OCI-LY7 (cell line): ENCODE results near the gene CD86. TPM values are rescaled to one million over a fixed set of nuclear protein-coding genes. Genes with fewer than 3 reads are reported as not detected.

Experiments
- BruUV-seq: library from RNA; stranded (reverse); fragments of 400-500 nt; replicated peaks from 2 replicates; lab custom pipeline; 2021; lab: Mats Ljungman, UMichigan
- CTCF ChIA-PET: fragments of 300-600 bp; sonication (Branson Sonifier 250); formaldehyde crosslinking; loops from one replicate; lab custom pipeline; 2022; ENCODE audit warnings: antibody characterized with exemption; ENCODE audit not compliant: unreplicated experiment; lab: Charles Lee
- POLR2A ChIA-PET: fragments of 300-600 bp; sonication (Branson Sonifier 250); formaldehyde crosslinking; loops from one replicate; lab custom pipeline; 2022; ENCODE audit warnings: antibody characterized with exemption; lab: Charles Lee
- DNase-seq: peaks from one replicate; pipeline ENCODE4 v3.0.0-alpha.2; 2015; ENCODE audit warnings: low spot score
- H2AFZ ChIP-seq: fragments of 200-600 bp; sonication (generic), shearing (Covaris generic); 2 replicates; pipeline ENCODE4 v1.6.1; 2014; ENCODE audit warnings: mild to moderate bottlenecking, antibody characterized with exemption, low read length, moderate library complexity
- H3K27ac ChIP-seq: fragments of 200-600 bp; sonication (generic); 2 replicates; pipeline ENCODE4 v1.5.1; 2014; ENCODE audit warnings: mixed run types, low read depth, mild to moderate bottlenecking, moderate library complexity, low read length, inconsistent platforms; ENCODE audit not compliant: poor library complexity, severe bottlenecking
- H3K36me3 ChIP-seq: fragments of 200-600 bp; sonication (generic); 2 replicates; pipeline ENCODE4 v1.6.1; 2014; ENCODE audit warnings: mild to moderate bottlenecking, antibody characterized with exemption, low read length, moderate library complexity, mixed read lengths; ENCODE audit not compliant: insufficient read depth
- H3K4me1 ChIP-seq: fragments of 200-600 bp; sonication (generic); 2 replicates; pipeline ENCODE4 v1.5.1; 2014; ENCODE audit warnings: mild to moderate bottlenecking, low read length; ENCODE audit not compliant: insufficient read depth, poor library complexity, severe bottlenecking
- H3K4me2 ChIP-seq: fragments of 200-600 bp; sonication (generic); 2 replicates; pipeline ENCODE4 v1.6.1; 2014; ENCODE audit warnings: mild to moderate bottlenecking, low read length
- H3K4me3 ChIP-seq: fragments of 200-600 bp; sonication (generic); 2 replicates; pipeline ENCODE4 v1.5.1; 2014; ENCODE audit warnings: mild to moderate bottlenecking, low read depth, low read length; ENCODE audit not compliant: poor library complexity, severe bottlenecking
- H3K79me2 ChIP-seq: fragments of 200-600 bp; sonication (generic); 2 replicates; pipeline ENCODE4 v1.6.1; 2016; ENCODE audit warnings: low read depth, mild to moderate bottlenecking, low read length, moderate library complexity, mixed read lengths; ENCODE audit not compliant: insufficient read depth
- H3K9me2 ChIP-seq: fragments of 200-600 bp; sonication (generic); 2 replicates; pipeline ENCODE4 v1.6.1; 2016; ENCODE audit warnings: mild to moderate bottlenecking, low read length, mixed read lengths; ENCODE audit not compliant: insufficient read depth
- H3K9me3 ChIP-seq: fragments of 200-600 bp; sonication (generic); 2 replicates; pipeline ENCODE4 v1.6.1; 2014; ENCODE audit warnings: mild to moderate bottlenecking, mixed run types, low read length, mixed read lengths
- H4K20me1 ChIP-seq: fragments of 200-600 bp; sonication (generic); 2 replicates; pipeline ENCODE4 v1.6.1; 2014; ENCODE audit warnings: mild to moderate bottlenecking, antibody characterized with exemption, low read length, moderate library complexity, mixed read lengths; ENCODE audit not compliant: insufficient read depth
- CTCF ChIP-seq: fragments of 200-600 bp; sonication (generic); conservative IDR thresholded peaks from 2 replicates; pipeline ENCODE4 v1.5.1; 2014; ENCODE audit warnings: mild to moderate bottlenecking, antibody characterized with exemption, low read length, moderate library complexity, mixed read lengths
- EZH2phosphoT487 ChIP-seq: fragments of 200-600 bp; sonication (generic); IDR thresholded peaks from 2 replicates; pipeline ENCODE4 v1.6.1; 2018; ENCODE audit warnings: low read depth, borderline replicate concordance, mild to moderate bottlenecking, mixed run types, antibody characterized with exemption, low read length, moderate library complexity, mixed read lengths
- intact Hi-C: fragments of 100-400 bp; cut with micrococcal nuclease; formaldehyde crosslinking; loops from one replicate; pipeline ENCODE4 v1.10.0; 2022; ENCODE audit not compliant: unreplicated experiment
- total RNA-seq, 2 experiments: library from RNA; depleted of rRNA in 1 of 2; stranded (reverse); fragments of >200 nt in 1 of 2; shearing (Covaris generic) in 1 of 2; gene quantifications; 2 replicates each; pipeline ENCODE4 v1.2.3, GENCODE V29; 2014 to 2022

The CD86 gene
- total RNA-seq, 2 experiments from 2014 or later = 13.5 to 18.9 TPM

GRCh38 chr3:122104515-122105194, 49.5 kb downstream of the CD86 start:
- peaks cover 74% of the 10 kb centered on the region for H3K36me3 ChIP-seq

GRCh38 chr3:122105626-122106025, 50.5 kb downstream of the CD86 start:
- ChIA-PET CTCF (no interaction called here), POLR2A (no interaction called here)
- DNase-seq = no peak
- intact Hi-C loops = no loop called here
- H4K20me1 ChIP-seq = no peaks in the 10 kb centered on the region
- no peak overlapping the region for H2AFZ ChIP-seq
- no peak overlapping the region for H3K27ac ChIP-seq
- peaks cover 33% of the 10 kb centered on the region for H3K4me1 ChIP-seq
- no peaks in the 10 kb centered on the region for H3K9me2 ChIP-seq
- no TSS peak for BruUV-seq
- TF ChIP-seq CTCF (no peak), EZH2phosphoT487 (no peak)
- peak overlapping the region; percentile 25 for H3K4me2 ChIP-seq
- no peaks in the 10 kb centered on the region for H3K9me3 ChIP-seq
- H3K79me2 ChIP-seq = no peaks in the 10 kb centered on the region
- H3K36me3 ChIP-seq = peaks cover 75% of the 10 kb centered on the region
- no peak overlapping the region for H3K4me3 ChIP-seq

More at GRCh38 chr3:122104515-122105194, 49.5 kb downstream of the CD86 start:
- Histone ChIP-seq H3K79me2 (no peaks in the 10 kb centered on the region), H3K9me3 (no peaks in the 10 kb centered on the region), H2AFZ (no peak overlapping the region), H3K4me2 (no peak overlapping the region), H3K27ac (no peak overlapping the region), H3K4me1 (peaks cover 35% of the 10 kb centered on the region), H3K9me2 (no peaks in the 10 kb centered on the region), H4K20me1 (no peaks in the 10 kb centered on the region), H3K4me3 (no peak overlapping the region)
- ChIA-PET POLR2A (interaction anchor here (0.6 to 1.1 kb wide), 4 partner anchors 14 to 309 kb away, joined by 3 to 5 read pairs (median 4); no protein-coding TSS in a partner anchor), CTCF (no interaction called here)
- no peak for DNase-seq
- intact Hi-C loops = no loop called here
- TF ChIP-seq CTCF (no peak), EZH2phosphoT487 (no peak)
- no TSS peak for BruUV-seq

GRCh38 chr3:122107171-122107570, 52.0 kb downstream of the CD86 start:
- POLR2A ChIA-PET = no interaction called here
- intact Hi-C loops = no loop called here

More at GRCh38 chr3:122107171-122107570, 52.0 kb downstream of the CD86 start:
- no peak overlapping the region for H3K4me2 ChIP-seq
- H3K4me3 ChIP-seq = no peak overlapping the region
- H3K27ac ChIP-seq = no peak overlapping the region
- H4K20me1 ChIP-seq = no peaks in the 10 kb centered on the region
- H3K9me3 ChIP-seq = no peaks in the 10 kb centered on the region
- H2AFZ ChIP-seq = no peak overlapping the region
- CTCF ChIA-PET = no interaction called here
- no TSS peak for BruUV-seq
- no peaks in the 10 kb centered on the region for H3K79me2 ChIP-seq
- peaks cover 25% of the 10 kb centered on the region for H3K4me1 ChIP-seq
- peaks cover 83% of the 10 kb centered on the region for H3K36me3 ChIP-seq
- DNase-seq = no peak
- no peaks in the 10 kb centered on the region for H3K9me2 ChIP-seq
- no peak for TF ChIP-seq EZH2phosphoT487
